Brain pericyte (primary cell): ENCODE data around the gene F8.
A peak's percentile ranks its signal among the peaks of the same experiment; 100 is the strongest.

Experiments used
- DNase-seq: peaks from one replicate; pipeline ENCODE4 v3.0.0-alpha.2; 2012; ENCODE audit warnings: low read depth, low spot score

F8 gene

GRCh38 chrX:155022585-155022984, at the start of gene F8:
Gene F8, minus strand, starts transcription at chrX:155022723. Its CDS starts 171 bp downstream, at chrX:155022552.
- DNase-seq = no peak

- no peak for DNase-seq
Observed at GRCh38 chrX:155071694-155072280, 49.3 kb upstream of the F8 start.

GRCh38 chrX:155070975-155071693, 48.6 kb upstream of the F8 start, which contains the start of the genes BRCC3, CMC4 and MTCP1:
Gene BRCC3, plus strand, starts transcription at chrX:155071508. Its CDS starts 20 bp downstream, at chrX:155071528.
Gene CMC4, minus strand, starts transcription at chrX:155071136. Its CDS starts 7,113 bp downstream, at chrX:155064023.
Gene MTCP1, minus strand, starts transcription at chrX:155071136. Its CDS starts 5,126 bp downstream, at chrX:155066010.
- no peak for DNase-seq

- no peak for DNase-seq
Observed at GRCh38 chrX:155070663-155070974, 48.1 kb upstream of the F8 start.

- DNase-seq = no peak
Observed at GRCh38 chrX:155070038-155070437, 47.5 kb upstream of the F8 start.

GRCh38 chrX:155069414-155069813, 46.9 kb upstream of the F8 start:
- DNase-seq = no peak

- no peak for DNase-seq
Observed at GRCh38 chrX:155068165-155068564, 45.6 kb upstream of the F8 start.

GRCh38 chrX:155065035-155065734, 42.7 kb upstream of the F8 start:
- no peak for DNase-seq

- no peak for DNase-seq
Observed at GRCh38 chrX:155061760-155062159, 39.2 kb upstream of the F8 start.

GRCh38 chrX:155056877-155057792, 34.6 kb upstream of the F8 start:
- DNase-seq = peak; percentile 36

- no peak for DNase-seq
Observed at GRCh38 chrX:155056471-155056870, 33.9 kb upstream of the F8 start.

- no peak for DNase-seq
Observed at GRCh38 chrX:155055494-155055893, 33.0 kb upstream of the F8 start.

GRCh38 chrX:155054255-155054654, 31.7 kb upstream of the F8 start:
- no peak for DNase-seq

- no peak for DNase-seq
Observed at GRCh38 chrX:155053656-155054055, 31.1 kb upstream of the F8 start.

GRCh38 chrX:155052738-155053498, 30.4 kb upstream of the F8 start:
- DNase-seq = no peak

GRCh38 chrX:155048977-155049619, 26.6 kb upstream of the F8 start:
- DNase-seq = no peak

- no peak for DNase-seq
Observed at GRCh38 chrX:155046811-155047528, 24.4 kb upstream of the F8 start.

GRCh38 chrX:155046129-155046810, 23.7 kb upstream of the F8 start:
- no peak for DNase-seq

- no peak for DNase-seq
Observed at GRCh38 chrX:155035688-155036087, 13.2 kb upstream of the F8 start.
